GM12891 (cell line): ENCODE results near the gene TEAD4. TPM values are rescaled to one million over a fixed set of nuclear protein-coding genes. Genes with fewer than 3 reads are reported as not detected.
A peak's percentile ranks its signal among the peaks of the same experiment; 100 is the strongest.

Experiments used
- DNase-seq: peaks from one replicate; pipeline ENCODE4 v3.0.0; 2011; ENCODE audit warnings: low spot score; ENCODE audit not compliant: insufficient read length
- FAIRE-seq: peaks from 2 replicates; lab custom pipeline; 2011; peaks lifted over from hg19 to GRCh38; lab: Jason Lieb, UNC
- PAX5 ChIP-seq: IDR thresholded peaks from 2 replicates; pipeline ENCODE4 v1.6.1; 2011; ENCODE audit warnings: low read length, moderate library complexity, mild to moderate bottlenecking; ENCODE audit not compliant: insufficient read depth, severe bottlenecking
- POLR2A ChIP-seq: IDR thresholded peaks from 2 replicates; pipeline ENCODE4 v1.6.1; 2011; ENCODE audit warnings: low read depth, low read length, control low read depth
- POLR2AphosphoS5 ChIP-seq: IDR thresholded peaks from 2 replicates; pipeline ENCODE4 v1.6.1; 2011; ENCODE audit warnings: low read depth, low read length, control low read depth
- POU2F2 ChIP-seq: IDR thresholded peaks from 2 replicates; pipeline ENCODE4 v1.6.1; 2011; ENCODE audit warnings: low read depth, mild to moderate bottlenecking, control low read depth, low read length, moderate library complexity
- SPI1 ChIP-seq: IDR thresholded peaks from 2 replicates; pipeline ENCODE4 v1.6.1; 2011; ENCODE audit warnings: low read depth, low read length, control low read depth
- TAF1 ChIP-seq: IDR thresholded peaks from 2 replicates; pipeline ENCODE4 v1.6.1; 2011; ENCODE audit warnings: low read depth, low read length, control low read depth
- polyA plus RNA-seq: library from polyadenylated mRNA; unstranded; fragments of >200 nt; gene quantifications from one replicate; pipeline ENCODE4 v1.2.1, GENCODE V29; 2012; ENCODE audit warnings: low read depth, missing spikeins, inconsistent platforms; ENCODE audit not compliant: missing spikeins

Gene TEAD4
- 2.6 TPM for polyA plus RNA-seq

GRCh38 chr12:2959192-2959504 lies at the start of gene TEAD4:
TSS of gene TEAD4 (plus strand) at chr12:2959397.
- DNase-seq: peak; percentile 69
- TF ChIP-seq PAX5 (no peak), POU2F2 (no peak), POLR2AphosphoS5 (no peak), SPI1 (no peak), TAF1 (no peak), POLR2A (no peak)
- peak; percentile 9 for FAIRE-seq

DNA sequence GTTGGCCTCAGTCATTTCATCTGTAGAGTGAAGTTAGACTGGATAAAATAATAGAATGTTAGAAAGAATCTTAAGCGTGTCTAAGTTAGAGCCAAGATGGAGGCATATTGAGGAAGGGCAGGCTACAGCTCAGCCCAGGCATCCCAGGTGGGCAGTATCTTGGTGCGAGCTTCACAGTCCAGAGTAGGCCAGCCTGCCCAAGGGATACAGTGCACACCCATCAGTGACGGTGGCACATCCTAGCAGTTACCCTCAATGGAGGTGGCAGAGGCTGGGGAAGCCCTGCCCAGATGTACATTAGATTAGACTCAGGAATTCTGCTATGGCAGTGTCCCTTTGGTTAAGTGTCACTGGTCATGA lies 47.0 kb upstream of the TEAD4 start:
- no peak for TF ChIP-seq POU2F2
- no peak for TF ChIP-seq TAF1
- no peak for TF ChIP-seq POLR2AphosphoS5
- no peak for DNase-seq
- FAIRE-seq: no peak

DNA sequence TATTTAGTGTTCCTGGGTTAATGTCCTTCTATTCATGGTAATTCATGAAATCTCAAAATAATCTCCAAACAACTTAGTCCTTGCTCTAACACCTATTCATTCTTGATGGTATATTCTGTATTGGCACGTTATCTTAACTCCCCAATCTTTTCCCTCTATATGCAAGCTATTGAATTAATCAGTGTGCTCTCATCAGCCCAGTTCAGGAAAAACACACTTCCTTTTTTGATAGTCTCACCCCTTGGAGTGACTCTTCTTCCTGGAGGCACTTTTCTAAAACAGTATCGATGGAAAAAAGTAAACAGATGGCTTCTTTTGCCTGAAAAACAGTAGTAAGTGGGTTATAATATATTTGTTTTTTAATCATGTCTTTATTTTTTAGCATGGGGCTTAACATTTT lies 39.9 kb upstream of the TEAD4 start:
- FAIRE-seq (no peak), DNase-seq (no peak)
- TF ChIP-seq POLR2AphosphoS5 (no peak), SPI1 (no peak), POLR2A (no peak), TAF1 (no peak), PAX5 (no peak), POU2F2 (no peak)

DNA sequence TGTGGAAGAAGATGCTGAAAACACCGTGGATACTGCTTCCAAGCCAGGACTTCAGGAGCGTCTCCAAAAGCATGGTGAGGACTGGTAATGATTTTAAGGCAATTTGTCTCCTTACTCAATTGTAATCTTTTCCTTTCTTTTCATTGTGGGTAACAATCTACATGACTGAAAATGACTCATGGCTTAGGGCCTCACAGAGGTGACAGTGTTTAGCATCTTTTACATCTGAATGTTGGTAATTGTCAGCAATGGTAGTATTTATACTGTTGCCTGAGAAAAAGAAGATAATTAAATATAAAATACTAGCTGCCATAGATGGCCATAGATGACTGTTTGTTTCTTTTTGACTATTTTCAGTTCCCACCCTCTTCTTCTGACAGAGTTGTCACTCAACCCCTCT lies 36.9 kb upstream of the TEAD4 start:
- TF ChIP-seq POLR2A (no peak), PAX5 (no peak), POLR2AphosphoS5 (no peak), SPI1 (no peak), TAF1 (no peak), POU2F2 (no peak)
- FAIRE-seq (no peak), DNase-seq (no peak)

DNA sequence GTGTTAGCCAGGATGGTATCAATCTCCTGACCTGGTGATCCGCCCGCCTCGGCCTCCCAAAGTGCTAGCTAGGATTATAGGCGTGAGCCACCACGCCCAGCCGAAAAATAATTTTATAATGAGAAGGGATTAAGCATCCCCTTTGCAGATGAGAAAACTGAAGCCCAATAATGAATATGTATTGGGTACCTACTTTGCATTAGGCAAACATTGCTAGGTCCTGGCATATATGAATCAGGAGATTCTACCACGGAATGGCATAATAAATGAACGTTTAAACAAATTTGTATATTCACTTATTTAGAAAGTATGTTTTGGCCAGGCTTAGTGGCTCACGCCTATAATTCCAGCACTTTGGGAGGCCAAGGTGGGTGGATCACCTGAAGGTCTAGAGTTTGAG lies 36.1 kb upstream of the TEAD4 start:
- DNase-seq (no peak), FAIRE-seq (no peak)
- no peak for TF ChIP-seq SPI1
- no peak for TF ChIP-seq PAX5
- TF ChIP-seq TAF1: no peak
- TF ChIP-seq POU2F2: no peak

DNA sequence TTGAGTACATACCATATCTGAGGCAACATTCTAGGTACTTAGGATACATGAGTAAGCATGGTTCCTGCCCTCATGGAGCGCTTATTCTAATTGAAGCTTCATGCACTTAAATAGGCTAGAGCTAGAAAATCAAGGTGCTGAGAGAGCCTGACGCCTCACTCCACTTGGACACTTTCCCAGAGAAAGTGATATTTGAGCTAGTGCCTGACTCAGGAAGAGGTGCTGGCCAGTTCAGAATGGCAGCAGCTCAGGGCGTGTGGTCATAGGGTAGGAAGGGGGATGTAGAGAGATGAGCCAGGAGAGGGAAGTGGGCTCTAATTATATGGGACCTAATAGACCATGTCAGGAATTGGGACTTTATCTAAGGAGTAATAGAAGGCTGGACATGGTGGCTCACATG lies 35.2 kb upstream of the TEAD4 start:
- no peak for TF ChIP-seq POU2F2
- TF ChIP-seq PAX5: no peak
- TF ChIP-seq SPI1: no peak
- no peak for TF ChIP-seq TAF1
- TF ChIP-seq POLR2AphosphoS5: no peak
- no peak for TF ChIP-seq POLR2A
- FAIRE-seq (no peak), DNase-seq (no peak)

DNA sequence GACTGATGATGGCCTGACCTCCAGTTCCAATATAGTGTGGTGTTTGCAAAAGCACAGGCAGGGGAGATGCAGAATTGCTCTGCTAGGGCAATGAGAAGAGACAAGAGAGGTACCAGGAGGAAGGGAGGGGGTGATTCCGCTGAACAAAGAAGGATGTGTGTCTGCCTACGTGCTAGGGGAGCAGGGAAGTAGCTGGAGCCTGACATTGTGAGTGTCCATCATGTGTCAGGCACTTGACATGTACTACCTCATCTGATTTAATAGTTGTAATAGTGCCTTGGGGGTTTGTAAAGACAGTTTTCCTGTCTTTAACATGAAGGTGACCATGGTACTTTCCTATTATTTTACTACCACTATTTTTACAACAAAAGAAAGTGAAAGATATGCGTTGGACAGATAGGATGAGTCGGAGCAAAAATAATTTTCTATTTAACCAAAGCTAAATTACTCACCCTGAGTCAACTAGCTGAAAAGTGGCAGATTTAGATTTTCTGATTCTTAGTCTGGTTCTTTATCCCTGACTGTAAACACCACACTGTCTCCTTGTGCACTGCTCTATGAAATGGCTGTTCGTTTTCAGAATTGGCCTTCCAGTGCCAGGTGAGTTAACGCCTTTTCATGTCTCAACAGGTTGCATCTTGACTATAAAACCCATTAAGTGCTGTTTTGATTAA lies 33.7 kb upstream of the TEAD4 start:
- TF ChIP-seq TAF1: no peak
- no peak for TF ChIP-seq SPI1
- no peak for TF ChIP-seq POU2F2
- FAIRE-seq (peak; percentile 71), DNase-seq (no peak)

GRCh38 chr12:2930865-2931264 lies 28.3 kb upstream of the TEAD4 start:
- FAIRE-seq (no peak), DNase-seq (no peak)
- no peak for TF ChIP-seq POU2F2
- TF ChIP-seq POLR2AphosphoS5: no peak
- no peak for TF ChIP-seq PAX5
- TF ChIP-seq SPI1: no peak
- TF ChIP-seq TAF1: no peak
- no peak for TF ChIP-seq POLR2A

- TF ChIP-seq PAX5 (no peak), TAF1 (no peak), SPI1 (no peak), POU2F2 (no peak), POLR2AphosphoS5 (no peak), POLR2A (no peak)
- DNase-seq: no peak
- no peak for FAIRE-seq
Observed at GRCh38 chr12:2933586-2933985, 25.6 kb upstream of the TEAD4 start.

GRCh38 chr12:2934371-2934770 lies 24.8 kb upstream of the TEAD4 start:
- DNase-seq (no peak), FAIRE-seq (no peak)
- TF ChIP-seq TAF1: no peak
- TF ChIP-seq SPI1: no peak
- no peak for TF ChIP-seq POU2F2
- TF ChIP-seq PAX5: no peak
- TF ChIP-seq POLR2A: no peak
- TF ChIP-seq POLR2AphosphoS5: no peak
